B cell (primary cell): ENCODE data around the gene ZNF273.

Source experiments
- EZH2 ChIP-seq: IDR thresholded peaks from 2 replicates; pipeline ENCODE4 v1.6.1; 2012; ENCODE audit warnings: borderline replicate concordance, low read depth, mild to moderate bottlenecking, moderate library complexity, low read length; ENCODE audit not compliant: insufficient read depth, poor library complexity, severe bottlenecking
- TF ChIP-seq, protein P1 (sequence below): fragments of 200-600 bp; IDR thresholded peaks from one replicate; pipeline ENCODE4 v1.8.0; 2022; ENCODE audit warnings: antibody characterized with exemption, mild to moderate bottlenecking

DNA sequence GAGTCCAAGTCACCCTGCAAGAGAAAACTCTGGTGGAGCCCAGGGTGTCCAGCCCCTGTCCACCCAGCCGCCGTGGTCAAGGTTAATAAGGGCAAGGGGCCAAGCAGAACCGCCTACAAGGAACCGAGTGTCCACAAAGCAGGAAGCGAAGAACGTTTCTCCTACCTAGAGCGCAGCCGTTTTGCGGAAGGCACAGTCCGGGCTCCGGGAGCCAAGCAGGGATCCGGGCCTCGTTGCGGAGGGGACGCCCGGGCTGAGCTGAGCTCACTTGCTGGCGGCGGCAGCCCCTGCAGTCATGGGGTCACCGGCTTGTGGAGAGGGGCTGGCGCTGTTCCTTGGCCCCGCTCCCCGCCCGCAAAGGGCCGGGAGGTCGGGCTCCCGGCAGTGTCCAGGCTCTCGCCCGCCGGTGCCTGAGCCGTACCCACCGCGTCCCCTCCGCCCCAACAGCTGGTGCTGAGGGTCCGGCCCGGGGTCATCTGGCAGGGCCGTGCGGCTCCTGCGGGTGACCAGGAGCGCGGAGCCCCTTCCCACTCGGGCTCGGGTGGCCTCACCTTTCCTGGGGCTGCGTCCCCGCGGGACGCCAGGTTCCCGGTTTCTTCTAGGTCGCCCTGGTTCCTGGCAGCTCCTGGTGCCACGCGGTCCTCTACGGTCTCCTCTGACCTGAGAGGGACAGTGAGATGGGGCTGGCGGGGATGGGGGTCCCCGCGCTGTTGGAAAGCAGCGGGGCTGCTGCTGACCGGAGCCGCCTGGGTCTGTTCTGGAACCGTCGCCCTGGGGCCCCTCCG, 14.0 kb upstream of the ZNF273 start:
- no peak for TF ChIP-seq EZH2
- TF ChIP-seq, protein P1, sequence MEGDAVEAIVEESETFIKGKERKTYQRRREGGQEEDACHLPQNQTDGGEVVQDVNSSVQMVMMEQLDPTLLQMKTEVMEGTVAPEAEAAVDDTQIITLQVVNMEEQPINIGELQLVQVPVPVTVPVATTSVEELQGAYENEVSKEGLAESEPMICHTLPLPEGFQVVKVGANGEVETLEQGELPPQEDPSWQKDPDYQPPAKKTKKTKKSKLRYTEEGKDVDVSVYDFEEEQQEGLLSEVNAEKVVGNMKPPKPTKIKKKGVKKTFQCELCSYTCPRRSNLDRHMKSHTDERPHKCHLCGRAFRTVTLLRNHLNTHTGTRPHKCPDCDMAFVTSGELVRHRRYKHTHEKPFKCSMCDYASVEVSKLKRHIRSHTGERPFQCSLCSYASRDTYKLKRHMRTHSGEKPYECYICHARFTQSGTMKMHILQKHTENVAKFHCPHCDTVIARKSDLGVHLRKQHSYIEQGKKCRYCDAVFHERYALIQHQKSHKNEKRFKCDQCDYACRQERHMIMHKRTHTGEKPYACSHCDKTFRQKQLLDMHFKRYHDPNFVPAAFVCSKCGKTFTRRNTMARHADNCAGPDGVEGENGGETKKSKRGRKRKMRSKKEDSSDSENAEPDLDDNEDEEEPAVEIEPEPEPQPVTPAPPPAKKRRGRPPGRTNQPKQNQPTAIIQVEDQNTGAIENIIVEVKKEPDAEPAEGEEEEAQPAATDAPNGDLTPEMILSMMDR = no peak
